ENCODE results near the gene UBASH3A.
A peak's percentile ranks its signal among the peaks of the same experiment; 100 is the strongest.
"Not testable (repeated sequence)": the region's sequence is repeated elsewhere in the genome, so short reads cannot be mapped to it uniquely, and the experiment has no call there.

Gene UBASH3A

GRCh38 chr21:42405064-42406013 lies 1.6 kb downstream of the UBASH3A start:
- Histone ChIP-seq H3K27me3 (ENCODE audit: insufficient read depth, insufficient read length) (peaks cover 2% of the 10 kb centered on the region), H3K9me3 (ENCODE audit: insufficient read depth, low read length) (peaks cover 9% of the 10 kb centered on the region), H3K36me3 (ENCODE audit: insufficient read depth, insufficient read length, low read length) (no peaks in the 10 kb centered on the region), H3K9ac (ENCODE audit: insufficient read length, low read depth) (no peak overlapping the region), H3K4me3 (ENCODE audit: insufficient read length, low read depth) (no peak overlapping the region), H3K4me1 (ENCODE audit: insufficient read depth, insufficient read length) (peaks cover 6% of the 10 kb centered on the region)
- no peak for TF ChIP-seq SUZ12 (IDR thresholded peaks at IDR 0.05; ENCODE audit: extremely low read depth, insufficient read depth, insufficient read length)
- TF ChIP-seq ZNF274 (IDR thresholded peaks at IDR 0.05; ENCODE audit: low read depth, low read length): no peak
- DNase-seq (ENCODE audit: low read depth, low spot score): no peak

- no peak for TF ChIP-seq SUZ12 (IDR thresholded peaks at IDR 0.05; ENCODE audit: extremely low read depth, insufficient read depth, insufficient read length)
- TF ChIP-seq ZNF274 (IDR thresholded peaks at IDR 0.05; ENCODE audit: low read depth, low read length): no peak
- TF ChIP-seq YY1 (IDR thresholded peaks at IDR 0.05; ENCODE audit: insufficient read depth, insufficient read length): no peak
- Histone ChIP-seq H3K9me3 (ENCODE audit: insufficient read depth, low read length) (peaks cover 9% of the 10 kb centered on the region), H3K9ac (ENCODE audit: insufficient read length, low read depth) (no peak overlapping the region), H3K4me1 (ENCODE audit: insufficient read depth, insufficient read length) (peaks cover 9% of the 10 kb centered on the region), H3K4me3 (ENCODE audit: insufficient read length, low read depth) (no peak overlapping the region), H3K27me3 (ENCODE audit: insufficient read depth, insufficient read length) (peaks cover 2% of the 10 kb centered on the region), H3K36me3 (ENCODE audit: insufficient read depth, insufficient read length, low read length) (no peaks in the 10 kb centered on the region)
- DNase-seq (ENCODE audit: low read depth, low spot score): no peak
Measured at GRCh38 chr21:42406201-42406621, 2.5 kb downstream of the UBASH3A start.

DNA sequence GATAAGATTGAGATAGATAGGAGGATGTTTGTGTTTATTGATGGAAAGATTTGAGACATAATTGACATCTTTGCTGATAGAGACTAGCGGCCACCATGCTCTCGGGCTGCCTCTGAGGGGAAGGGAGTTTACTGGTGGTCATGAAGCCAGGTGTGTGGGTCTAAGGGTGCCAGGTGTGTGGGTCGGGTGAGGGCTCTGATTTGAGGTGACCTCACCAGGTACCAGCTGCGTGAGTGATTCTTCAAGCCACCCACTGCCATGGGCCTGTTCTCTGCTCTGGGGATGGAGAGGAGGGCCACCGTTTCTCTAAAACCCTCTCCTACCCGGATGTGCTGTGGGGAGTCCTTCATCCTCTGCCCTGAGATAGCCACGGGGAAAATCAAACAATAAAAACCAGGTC lies 3.2 kb downstream of the UBASH3A start:
- no peak overlapping the region for H3K9ac ChIP-seq (ENCODE audit: insufficient read length, low read depth)
- TF ChIP-seq YY1 (IDR thresholded peaks at IDR 0.05; ENCODE audit: insufficient read depth, insufficient read length) (no peak), ZNF274 (IDR thresholded peaks at IDR 0.05; ENCODE audit: low read depth, low read length) (no peak), SUZ12 (IDR thresholded peaks at IDR 0.05; ENCODE audit: extremely low read depth, insufficient read depth, insufficient read length) (no peak)
- H3K4me3 ChIP-seq (ENCODE audit: insufficient read length, low read depth): no peak overlapping the region
- peaks cover 2% of the 10 kb centered on the region for H3K27me3 ChIP-seq (ENCODE audit: insufficient read depth, insufficient read length)
- no peak for DNase-seq (ENCODE audit: low read depth, low spot score)
- peaks cover 3% of the 10 kb centered on the region; the same call in 1 of the 2 replicates for H3K9me3 ChIP-seq (ENCODE audit: insufficient read depth, low read length)
- no peaks in the 10 kb centered on the region for H3K36me3 ChIP-seq (ENCODE audit: insufficient read depth, insufficient read length, low read length)
- H3K4me1 ChIP-seq (ENCODE audit: insufficient read depth, insufficient read length): peaks cover 13% of the 10 kb centered on the region

DNA sequence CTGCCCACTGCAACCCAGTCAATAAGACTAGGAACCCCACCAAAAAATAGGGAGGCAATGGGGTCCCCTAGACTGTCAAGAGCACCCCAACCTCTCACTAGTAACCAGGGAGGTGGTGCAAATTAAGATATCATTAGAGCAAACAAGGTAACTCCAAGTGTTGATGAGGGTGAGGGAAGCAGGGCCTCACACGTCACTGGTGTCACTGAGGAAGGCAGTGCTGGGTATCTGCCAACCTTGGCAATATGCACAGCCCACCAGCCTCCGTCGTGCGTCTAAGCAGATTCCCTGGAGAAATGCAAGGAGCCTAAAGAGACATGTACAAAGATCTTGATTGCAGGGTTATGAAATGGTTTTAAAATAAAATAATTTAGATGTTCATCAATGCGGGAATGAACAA lies 3.8 kb downstream of the UBASH3A start:
- no peak overlapping the region for H3K9ac ChIP-seq (ENCODE audit: insufficient read length, low read depth)
- no peaks in the 10 kb centered on the region for H3K36me3 ChIP-seq (ENCODE audit: insufficient read depth, insufficient read length, low read length)
- peaks cover 13% of the 10 kb centered on the region for H3K4me1 ChIP-seq (ENCODE audit: insufficient read depth, insufficient read length)
- H3K9me3 ChIP-seq (ENCODE audit: insufficient read depth, low read length): no peaks in the 10 kb centered on the region
- no peak for TF ChIP-seq ZNF274 (IDR thresholded peaks at IDR 0.05; ENCODE audit: low read depth, low read length)
- no peak for TF ChIP-seq SUZ12 (IDR thresholded peaks at IDR 0.05; ENCODE audit: extremely low read depth, insufficient read depth, insufficient read length)
- no peak for TF ChIP-seq YY1 (IDR thresholded peaks at IDR 0.05; ENCODE audit: insufficient read depth, insufficient read length)
- peaks cover 2% of the 10 kb centered on the region for H3K27me3 ChIP-seq (ENCODE audit: insufficient read depth, insufficient read length)
- no peak for DNase-seq (ENCODE audit: low read depth, low spot score)
- no peak overlapping the region for H3K4me3 ChIP-seq (ENCODE audit: insufficient read length, low read depth)

- peaks cover 10% of the 10 kb centered on the region for H3K4me1 ChIP-seq (ENCODE audit: insufficient read depth, insufficient read length)
- not testable (repeated sequence) for H3K27me3 ChIP-seq (ENCODE audit: insufficient read depth, insufficient read length); H3K4me3 ChIP-seq (ENCODE audit: insufficient read length, low read depth); H3K9me3 ChIP-seq (ENCODE audit: insufficient read depth, low read length); H3K9ac ChIP-seq (ENCODE audit: insufficient read length, low read depth); DNase-seq (ENCODE audit: low read depth, low spot score); H3K36me3 ChIP-seq (ENCODE audit: insufficient read depth, insufficient read length, low read length)
Measured at GRCh38 chr21:42408718-42409117, 5.0 kb downstream of the UBASH3A start.

GRCh38 chr21:42409366-42409765 lies 5.7 kb downstream of the UBASH3A start:
- H3K27me3 ChIP-seq (ENCODE audit: insufficient read depth, insufficient read length): peaks cover 11% of the 10 kb centered on the region
- peaks cover 7% of the 10 kb centered on the region for H3K4me1 ChIP-seq (ENCODE audit: insufficient read depth, insufficient read length)
- no peak overlapping the region for H3K9ac ChIP-seq (ENCODE audit: insufficient read length, low read depth)
- DNase-seq (ENCODE audit: low read depth, low spot score): no peak
- no peaks in the 10 kb centered on the region for H3K36me3 ChIP-seq (ENCODE audit: insufficient read depth, insufficient read length, low read length)
- no peak overlapping the region for H3K4me3 ChIP-seq (ENCODE audit: insufficient read length, low read depth)
- no peaks in the 10 kb centered on the region for H3K9me3 ChIP-seq (ENCODE audit: insufficient read depth, low read length)
- no peak for TF ChIP-seq SUZ12 (IDR thresholded peaks at IDR 0.05; ENCODE audit: extremely low read depth, insufficient read depth, insufficient read length)
- no peak for TF ChIP-seq ZNF274 (IDR thresholded peaks at IDR 0.05; ENCODE audit: low read depth, low read length)
- no peak for TF ChIP-seq YY1 (IDR thresholded peaks at IDR 0.05; ENCODE audit: insufficient read depth, insufficient read length)

DNA sequence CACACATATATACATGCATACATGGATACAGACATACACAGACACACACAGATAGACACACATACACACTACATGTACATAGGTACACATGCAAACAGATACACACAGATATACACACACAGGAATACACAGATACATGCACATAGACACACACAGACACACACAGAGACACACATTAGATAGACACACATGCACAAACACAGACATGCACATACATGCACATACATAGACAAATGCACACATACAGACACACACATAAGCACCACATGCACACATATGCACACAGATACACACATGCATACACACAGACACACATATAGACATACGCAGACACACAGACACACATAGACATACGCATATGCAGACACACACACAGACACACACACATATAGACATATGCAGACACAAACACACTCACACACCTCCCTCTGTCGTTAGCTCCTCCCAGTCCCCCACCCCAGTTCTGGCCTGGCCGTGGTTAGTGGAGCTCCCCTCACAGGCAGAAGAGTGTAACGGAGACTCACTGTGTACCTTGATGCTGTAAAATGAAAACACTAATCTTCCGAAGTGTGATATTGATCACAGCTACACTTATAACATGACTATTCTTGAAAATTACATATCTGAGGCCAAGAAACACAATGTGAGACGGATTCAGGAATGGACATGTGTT lies 7.6 kb downstream of the UBASH3A start:
- H3K4me1 ChIP-seq (ENCODE audit: insufficient read depth, insufficient read length): peaks cover 20% of the 10 kb centered on the region
- no peak for TF ChIP-seq ZNF274 (IDR thresholded peaks at IDR 0.05; ENCODE audit: low read depth, low read length)
- no peak for TF ChIP-seq SUZ12 (IDR thresholded peaks at IDR 0.05; ENCODE audit: extremely low read depth, insufficient read depth, insufficient read length)
- TF ChIP-seq YY1 (IDR thresholded peaks at IDR 0.05; ENCODE audit: insufficient read depth, insufficient read length): no peak
- no peak overlapping the region for H3K4me3 ChIP-seq (ENCODE audit: insufficient read length, low read depth)
- no peaks in the 10 kb centered on the region for H3K9me3 ChIP-seq (ENCODE audit: insufficient read depth, low read length)
- no peaks in the 10 kb centered on the region for H3K36me3 ChIP-seq (ENCODE audit: insufficient read depth, insufficient read length, low read length)
- no peak overlapping the region for H3K9ac ChIP-seq (ENCODE audit: insufficient read length, low read depth)
- DNase-seq (ENCODE audit: low read depth, low spot score): peak; percentile 23
- H3K27me3 ChIP-seq (ENCODE audit: insufficient read depth, insufficient read length): peaks cover 12% of the 10 kb centered on the region
